IPS-18a (cell line): ENCODE measurements around the gene CDHR3.
"Not testable (repeated sequence)": the region's sequence is repeated elsewhere in the genome, so short reads cannot be mapped to it uniquely, and the experiment has no call there.

Experiments used
- H3K27ac ChIP-seq: one replicate; pipeline ENCODE4 v1.5.1; 2013; ENCODE audit warnings: low read length
- H3K27me3 ChIP-seq: one replicate; pipeline ENCODE4 v1.6.1; 2013; ENCODE audit warnings: mild to moderate bottlenecking, low read length; ENCODE audit not compliant: control insufficient read depth, insufficient read depth
- H3K36me3 ChIP-seq: one replicate; pipeline ENCODE4 v1.6.1; 2013; ENCODE audit warnings: low read depth, low read length; ENCODE audit not compliant: control insufficient read depth
- H3K4me1 ChIP-seq: one replicate; pipeline ENCODE4 v1.6.1; 2013; ENCODE audit warnings: low read depth, low read length; ENCODE audit not compliant: control insufficient read depth
- H3K4me3 ChIP-seq: one replicate; pipeline ENCODE4 v1.5.1; 2013; ENCODE audit warnings: low read length
- H3K9ac ChIP-seq: one replicate; pipeline ENCODE4 v1.6.1; 2013; ENCODE audit warnings: mild to moderate bottlenecking, low read length, moderate library complexity
- H3K9me3 ChIP-seq: one replicate; pipeline ENCODE4 v1.6.1; 2013; ENCODE audit warnings: low read depth, low read length; ENCODE audit not compliant: control insufficient read depth

The CDHR3 gene

GRCh38 chr7:105937411-105937810 is 25.7 kb upstream of the CDHR3 start:
- H3K27ac ChIP-seq: no peak overlapping the region
- H3K4me1 ChIP-seq: no peaks in the 10 kb centered on the region
- H3K36me3 ChIP-seq: no peaks in the 10 kb centered on the region
- no peak overlapping the region for H3K4me3 ChIP-seq
- no peak overlapping the region for H3K9ac ChIP-seq
- no peaks in the 10 kb centered on the region for H3K27me3 ChIP-seq
- H3K9me3 ChIP-seq: no peaks in the 10 kb centered on the region

DNA sequence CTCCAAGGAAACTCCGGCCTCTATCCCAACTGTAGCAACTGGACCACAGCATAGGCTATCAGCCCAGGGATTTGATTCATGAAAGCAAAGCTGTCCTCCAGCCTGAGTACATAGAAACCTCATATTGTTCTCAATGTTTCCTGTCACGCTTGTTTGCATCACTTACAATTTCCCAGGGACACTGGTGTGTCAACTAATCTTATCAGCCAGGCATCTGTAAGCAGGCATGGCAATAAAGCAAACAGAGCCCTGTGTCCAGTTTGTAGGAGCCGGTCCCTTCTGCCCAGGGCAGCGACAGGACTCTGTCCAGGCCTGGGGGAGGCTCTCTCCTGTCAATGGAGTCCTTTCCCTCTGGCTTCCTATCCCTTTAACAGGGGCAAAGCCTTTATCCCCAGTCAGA is 23.0 kb upstream of the CDHR3 start:
- no peaks in the 10 kb centered on the region for H3K36me3 ChIP-seq
- H3K27me3 ChIP-seq: no peaks in the 10 kb centered on the region
- H3K4me3 ChIP-seq: no peak overlapping the region
- no peaks in the 10 kb centered on the region for H3K9me3 ChIP-seq
- H3K27ac ChIP-seq: no peak overlapping the region
- no peaks in the 10 kb centered on the region for H3K4me1 ChIP-seq
- no peak overlapping the region for H3K9ac ChIP-seq

DNA sequence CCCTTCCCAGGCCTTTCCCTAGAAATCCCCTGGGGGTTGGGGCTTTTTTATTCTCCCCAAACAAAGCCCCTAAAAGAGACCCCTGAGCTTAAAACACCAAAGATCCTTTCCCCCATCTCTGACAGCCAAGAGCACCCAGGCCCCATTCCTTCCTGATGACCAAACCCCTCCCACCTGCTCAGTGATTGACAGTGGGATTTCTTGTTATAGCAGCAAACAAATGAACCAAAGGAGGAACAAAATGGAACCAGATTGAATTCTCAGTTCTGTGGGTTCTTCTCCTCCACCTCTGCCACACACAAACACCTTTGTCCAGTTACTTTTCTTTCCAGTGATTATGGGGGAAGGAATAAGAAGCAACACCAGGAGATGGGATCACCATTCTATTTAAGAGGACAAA is 21.5 kb upstream of the CDHR3 start:
- Histone ChIP-seq H3K36me3 (no peaks in the 10 kb centered on the region), H3K9ac (no peak overlapping the region), H3K4me1 (no peaks in the 10 kb centered on the region), H3K9me3 (no peaks in the 10 kb centered on the region), H3K27me3 (no peaks in the 10 kb centered on the region), H3K4me3 (no peak overlapping the region), H3K27ac (no peak overlapping the region)

DNA sequence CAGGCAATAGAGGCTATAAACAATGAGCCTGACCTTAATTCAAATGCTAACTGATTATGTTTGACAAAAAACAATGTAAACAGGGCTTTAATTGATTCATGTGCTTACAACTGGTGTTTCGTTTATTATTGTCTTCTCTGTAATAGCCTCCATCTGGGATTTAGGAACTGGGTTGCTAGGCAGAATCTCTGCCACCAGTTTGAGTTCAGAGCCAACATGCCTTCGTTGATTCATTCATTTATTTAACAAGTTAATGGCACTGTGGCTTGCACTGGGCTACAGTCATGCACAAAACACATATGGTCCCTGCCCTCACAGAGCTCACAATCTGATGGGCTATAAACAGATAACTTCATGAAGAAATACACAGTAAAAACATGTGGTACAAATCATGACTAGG is 19.6 kb upstream of the CDHR3 start:
- no peaks in the 10 kb centered on the region for H3K36me3 ChIP-seq
- no peaks in the 10 kb centered on the region for H3K4me1 ChIP-seq
- no peak overlapping the region for H3K9ac ChIP-seq
- no peaks in the 10 kb centered on the region for H3K27me3 ChIP-seq
- no peaks in the 10 kb centered on the region for H3K9me3 ChIP-seq
- H3K4me3 ChIP-seq: no peak overlapping the region
- no peak overlapping the region for H3K27ac ChIP-seq

GRCh38 chr7:105945848-105946247 is 17.2 kb upstream of the CDHR3 start:
- Histone ChIP-seq H3K9ac (no peak overlapping the region), H3K27ac (no peak overlapping the region)

GRCh38 chr7:105951597-105951996 is 11.5 kb upstream of the CDHR3 start:
- no peak overlapping the region for H3K9ac ChIP-seq
- H3K4me1 ChIP-seq: no peaks in the 10 kb centered on the region
- no peak overlapping the region for H3K4me3 ChIP-seq
- no peaks in the 10 kb centered on the region for H3K27me3 ChIP-seq
- no peak overlapping the region for H3K27ac ChIP-seq
- no peaks in the 10 kb centered on the region for H3K36me3 ChIP-seq
- no peaks in the 10 kb centered on the region for H3K9me3 ChIP-seq

More at GRCh38 chr7:105945848-105946247, 17.2 kb upstream of the CDHR3 start:
- Histone ChIP-seq H3K27me3 (no peaks in the 10 kb centered on the region), H3K4me1 (no peaks in the 10 kb centered on the region), H3K4me3 (no peak overlapping the region), H3K9me3 (no peaks in the 10 kb centered on the region), H3K36me3 (no peaks in the 10 kb centered on the region)

- H3K9me3 ChIP-seq: no peaks in the 10 kb centered on the region
- H3K27me3 ChIP-seq: no peaks in the 10 kb centered on the region
- no peak overlapping the region for H3K4me3 ChIP-seq
- H3K36me3 ChIP-seq: no peaks in the 10 kb centered on the region
- no peak overlapping the region for H3K27ac ChIP-seq
- H3K4me1 ChIP-seq: no peaks in the 10 kb centered on the region
- no peak overlapping the region for H3K9ac ChIP-seq
Measured at GRCh38 chr7:105952917-105953595, 10.0 kb upstream of the CDHR3 start.

DNA sequence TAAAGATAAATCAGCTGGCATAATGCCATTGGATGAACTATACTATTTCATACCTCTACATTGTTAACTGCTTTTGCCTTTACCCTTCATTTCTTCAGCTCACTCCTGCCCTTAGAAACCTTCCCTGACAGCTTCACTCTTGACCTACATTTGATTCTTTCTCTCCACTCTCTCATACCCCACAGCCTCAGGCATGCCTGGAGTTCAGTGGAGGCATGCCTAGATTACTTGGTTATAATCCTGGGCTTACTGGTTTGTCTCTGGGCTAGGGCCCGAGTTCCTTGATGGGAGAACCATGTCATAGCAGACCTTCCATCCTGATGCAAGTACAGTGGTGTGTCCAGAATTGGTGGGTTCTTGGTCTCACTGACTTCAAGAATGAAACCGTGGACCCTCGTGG is 8.4 kb upstream of the CDHR3 start:
- H3K4me3 ChIP-seq: no peak overlapping the region
- no peak overlapping the region for H3K27ac ChIP-seq
- no peaks in the 10 kb centered on the region for H3K4me1 ChIP-seq
- no peak overlapping the region for H3K9ac ChIP-seq
- no peaks in the 10 kb centered on the region for H3K9me3 ChIP-seq
- H3K27me3 ChIP-seq: no peaks in the 10 kb centered on the region
- H3K36me3 ChIP-seq: no peaks in the 10 kb centered on the region

DNA sequence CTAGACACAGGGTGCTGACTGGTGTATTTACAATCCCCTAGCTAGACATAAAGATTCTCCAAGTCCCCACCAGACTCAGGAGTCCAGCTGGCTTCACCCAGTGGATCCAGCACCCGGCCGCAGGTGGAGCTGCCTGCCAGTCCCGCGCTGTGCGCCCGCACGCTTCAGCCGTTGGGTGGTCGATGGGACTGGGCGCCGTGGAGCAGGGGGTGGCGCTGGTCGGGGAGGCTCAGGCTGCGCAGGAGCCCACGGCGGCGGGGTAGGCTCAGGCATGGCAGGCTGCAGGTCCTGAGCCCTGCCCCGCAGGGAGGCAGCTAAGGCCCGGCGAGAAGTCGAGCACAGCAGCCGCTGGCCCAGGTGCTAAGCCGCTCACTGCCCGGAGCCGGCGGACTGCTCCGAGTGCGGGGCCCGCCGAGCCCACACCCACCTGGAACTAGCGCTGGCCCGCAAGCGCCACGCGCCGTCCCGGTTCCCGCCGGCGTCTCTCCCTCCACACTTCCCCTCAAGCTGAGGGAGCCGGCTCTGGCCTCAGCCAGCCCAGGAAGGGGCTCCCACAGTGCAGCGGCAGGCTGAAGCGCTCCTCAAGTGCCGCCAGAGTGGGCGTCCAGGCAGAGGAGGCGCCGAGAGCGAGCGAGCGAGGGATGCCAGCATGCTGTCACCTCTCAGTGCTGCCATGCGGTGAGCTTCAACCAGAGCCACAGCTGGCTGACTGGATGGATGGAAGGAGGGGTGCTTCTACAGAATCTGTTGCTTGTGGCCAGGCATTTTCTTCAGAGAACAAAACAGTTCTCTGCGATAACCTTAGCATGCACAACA is 7.2 kb upstream of the CDHR3 start:
- H3K9me3 ChIP-seq, H3K4me1 ChIP-seq, H3K27ac ChIP-seq, H3K9ac ChIP-seq, H3K4me3 ChIP-seq, H3K36me3 ChIP-seq, H3K27me3 ChIP-seq: not testable (repeated sequence)

GRCh38 chr7:105958012-105958411 is 5.1 kb upstream of the CDHR3 start:
- no peaks in the 10 kb centered on the region for H3K9me3 ChIP-seq
- H3K4me1 ChIP-seq: peaks cover 4% of the 10 kb centered on the region
- no peak overlapping the region for H3K27ac ChIP-seq
- no peak overlapping the region for H3K4me3 ChIP-seq
- no peaks in the 10 kb centered on the region for H3K27me3 ChIP-seq
- no peak overlapping the region for H3K9ac ChIP-seq
- no peaks in the 10 kb centered on the region for H3K36me3 ChIP-seq

GRCh38 chr7:105962353-105962752 is 711 bp upstream of the CDHR3 start:
- H3K27ac ChIP-seq: no peak overlapping the region
- H3K36me3 ChIP-seq: no peaks in the 10 kb centered on the region
- no peaks in the 10 kb centered on the region for H3K27me3 ChIP-seq
- H3K4me3 ChIP-seq: no peak overlapping the region
- H3K4me1 ChIP-seq: peaks cover 17% of the 10 kb centered on the region
- H3K9me3 ChIP-seq: no peaks in the 10 kb centered on the region
- no peak overlapping the region for H3K9ac ChIP-seq

- H3K36me3 ChIP-seq: no peaks in the 10 kb centered on the region
- no peak overlapping the region for H3K9ac ChIP-seq
- no peak overlapping the region for H3K27ac ChIP-seq
- H3K4me3 ChIP-seq: no peak overlapping the region
- no peaks in the 10 kb centered on the region for H3K27me3 ChIP-seq
- no peaks in the 10 kb centered on the region for H3K9me3 ChIP-seq
- H3K4me1 ChIP-seq: no peaks in the 10 kb centered on the region
Measured at GRCh38 chr7:105971845-105972244, 8.8 kb downstream of the CDHR3 start.
